Mammary epithelial cell (primary cell): Measurements from ENCODE around the gene NLRP11.

ENCODE experiments used
- EZH2 ChIP-seq: IDR thresholded peaks from 2 replicates; pipeline ENCODE4 v1.6.1; 2012; ENCODE audit warnings: low read length, inconsistent platforms, borderline replicate concordance
- TF ChIP-seq, protein P1 (sequence below), 2 donors: IDR thresholded peaks in 1 of 2; conservative IDR thresholded peaks in 1 of 2; 2 replicates each; pipeline ENCODE4 v1.5.1; 2011 to 2012; ENCODE audit warnings: inconsistent platforms in 2 of 2, low read length in 2 of 2, mild to moderate bottlenecking in 2 of 2, control low read depth in 1 of 2, low read depth in 1 of 2; ENCODE audit not compliant: insufficient read depth in 1 of 2; ENCODE audit errors: extremely low read depth in 1 of 2

DNA sequence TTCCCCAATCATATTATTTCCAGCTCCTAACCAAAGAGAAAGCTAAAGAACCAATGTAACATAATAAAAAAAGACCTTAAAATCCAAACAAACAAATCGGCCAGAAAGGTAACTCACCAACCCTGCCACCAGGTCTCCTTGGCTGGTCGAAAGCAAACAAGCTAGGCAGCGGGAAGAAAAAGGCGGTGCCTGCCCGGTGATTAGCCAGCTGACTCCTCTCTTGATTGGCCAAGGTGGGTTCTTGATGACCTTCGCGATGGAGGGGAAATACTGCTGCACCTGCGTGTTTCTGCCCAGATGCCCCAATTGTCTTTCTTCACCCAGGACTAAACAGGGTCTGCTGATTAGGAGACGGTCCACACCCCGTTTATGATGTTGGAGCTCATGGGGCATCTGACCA lies at the start of gene NLRP11:
- TF ChIP-seq, protein P1, sequence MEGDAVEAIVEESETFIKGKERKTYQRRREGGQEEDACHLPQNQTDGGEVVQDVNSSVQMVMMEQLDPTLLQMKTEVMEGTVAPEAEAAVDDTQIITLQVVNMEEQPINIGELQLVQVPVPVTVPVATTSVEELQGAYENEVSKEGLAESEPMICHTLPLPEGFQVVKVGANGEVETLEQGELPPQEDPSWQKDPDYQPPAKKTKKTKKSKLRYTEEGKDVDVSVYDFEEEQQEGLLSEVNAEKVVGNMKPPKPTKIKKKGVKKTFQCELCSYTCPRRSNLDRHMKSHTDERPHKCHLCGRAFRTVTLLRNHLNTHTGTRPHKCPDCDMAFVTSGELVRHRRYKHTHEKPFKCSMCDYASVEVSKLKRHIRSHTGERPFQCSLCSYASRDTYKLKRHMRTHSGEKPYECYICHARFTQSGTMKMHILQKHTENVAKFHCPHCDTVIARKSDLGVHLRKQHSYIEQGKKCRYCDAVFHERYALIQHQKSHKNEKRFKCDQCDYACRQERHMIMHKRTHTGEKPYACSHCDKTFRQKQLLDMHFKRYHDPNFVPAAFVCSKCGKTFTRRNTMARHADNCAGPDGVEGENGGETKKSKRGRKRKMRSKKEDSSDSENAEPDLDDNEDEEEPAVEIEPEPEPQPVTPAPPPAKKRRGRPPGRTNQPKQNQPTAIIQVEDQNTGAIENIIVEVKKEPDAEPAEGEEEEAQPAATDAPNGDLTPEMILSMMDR (conservative IDR thresholded peaks at IDR 0.05 in 1 of 2, IDR thresholded peaks at IDR 0.05 in 1 of 2; ENCODE audit: extremely low read depth in 1 of 2, insufficient read depth in 1 of 2, low read depth in 1 of 2, low read length in 2 of 2), result no peak
- TF ChIP-seq EZH2, result no peak
